Activated CD4-positive, CD25-positive, alpha-beta regulatory T cell treated with anti-CD3 and anti-CD28 coated beads, Interleukin-2, amount 50 U/mL, for 24 hours (primary cell): ENCODE data around the gene PRSS3.
"Not testable (repeated sequence)": the region's sequence is repeated elsewhere in the genome, so short reads cannot be mapped to it uniquely, and the experiment has no call there.

Experiments
- ATAC-seq, 2 donors: fragments of 150-1000 bp; cut with Tn5 transposase; one replicate each; pipeline ENCODE4 v1.10.0; 2021; ENCODE audit warnings: mild to moderate bottlenecking in 1 of 2, moderate library complexity in 1 of 2

The PRSS3 gene

DNA sequence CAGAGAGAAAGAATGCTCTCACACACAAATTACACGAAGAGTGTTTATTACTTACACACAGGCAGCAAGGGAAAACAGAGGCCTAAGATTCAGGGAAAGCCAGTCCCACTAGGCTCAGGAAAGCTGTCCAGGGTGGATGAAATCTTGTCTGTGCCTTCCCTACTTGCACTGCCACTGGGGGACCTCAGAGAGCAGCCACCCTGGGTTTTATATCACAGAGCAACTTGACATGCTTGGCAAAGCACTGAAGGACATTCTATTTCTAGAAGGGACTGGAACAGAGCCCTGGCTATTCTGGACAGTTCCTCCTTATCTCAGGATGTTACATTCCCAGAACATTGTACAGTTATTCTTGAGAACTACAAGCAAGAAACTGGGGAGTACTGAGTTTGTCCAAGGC lies 7.5 kb upstream of the PRSS3 start:
- ATAC-seq = no peak

DNA sequence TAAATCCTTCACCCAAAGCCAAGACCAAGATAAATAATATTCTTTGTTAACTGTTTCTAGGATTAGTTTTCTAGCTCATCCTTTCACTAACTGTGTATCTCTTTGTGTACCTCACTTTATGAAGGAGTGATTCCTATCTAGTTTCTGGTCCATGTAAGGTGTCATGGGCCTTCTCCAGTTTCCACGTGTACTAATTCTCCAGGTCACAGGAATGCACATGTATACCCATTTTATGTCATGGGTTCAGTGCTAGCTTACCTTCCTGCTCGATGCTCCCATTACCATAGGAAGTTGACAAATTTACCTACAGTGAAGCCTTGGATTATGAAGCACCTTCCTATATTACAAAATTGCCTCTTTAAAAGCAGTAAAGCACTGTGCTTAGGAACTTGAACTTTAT lies 5.9 kb upstream of the PRSS3 start:
- not testable (repeated sequence) for ATAC-seq

DNA sequence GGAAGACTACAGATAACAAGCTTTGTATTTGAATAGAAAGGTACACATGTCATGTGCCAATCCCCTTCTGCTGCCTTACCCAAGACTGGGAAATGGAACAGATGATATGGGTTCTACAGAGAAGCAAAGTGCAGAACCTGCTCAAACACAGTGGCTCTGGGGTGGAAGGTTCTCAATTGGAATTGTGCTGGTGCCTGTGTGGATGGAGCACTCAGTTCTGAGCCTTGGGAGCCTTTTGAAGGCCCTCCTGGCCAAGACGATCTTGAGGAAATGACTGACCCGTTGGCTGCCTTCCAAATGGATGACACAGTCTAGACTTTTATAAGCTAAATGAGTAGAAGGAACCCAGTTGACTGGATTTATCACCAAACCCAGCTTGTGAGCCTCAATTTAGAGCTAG lies 4.2 kb upstream of the PRSS3 start:
- ATAC-seq = no peak

DNA sequence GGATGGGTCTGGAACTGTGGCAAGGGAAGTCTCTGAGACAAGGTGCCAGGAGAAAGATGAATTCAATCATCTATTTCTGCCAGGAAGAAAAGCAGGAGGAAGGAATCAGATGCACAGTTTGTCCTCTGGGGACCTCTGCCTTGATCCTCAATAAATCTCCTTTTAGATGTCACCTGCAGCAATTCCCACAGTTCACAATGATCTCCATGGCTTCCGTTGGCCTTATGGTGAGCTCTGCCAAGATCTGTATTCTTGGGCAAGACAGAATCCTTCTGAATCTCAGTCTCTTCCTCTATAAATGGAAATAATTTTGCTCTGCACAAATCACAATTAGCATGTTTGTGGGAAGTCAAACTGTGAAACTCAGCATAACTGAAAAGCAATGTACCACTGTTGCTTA lies 1.9 kb upstream of the PRSS3 start:
- not testable (repeated sequence) for ATAC-seq

DNA sequence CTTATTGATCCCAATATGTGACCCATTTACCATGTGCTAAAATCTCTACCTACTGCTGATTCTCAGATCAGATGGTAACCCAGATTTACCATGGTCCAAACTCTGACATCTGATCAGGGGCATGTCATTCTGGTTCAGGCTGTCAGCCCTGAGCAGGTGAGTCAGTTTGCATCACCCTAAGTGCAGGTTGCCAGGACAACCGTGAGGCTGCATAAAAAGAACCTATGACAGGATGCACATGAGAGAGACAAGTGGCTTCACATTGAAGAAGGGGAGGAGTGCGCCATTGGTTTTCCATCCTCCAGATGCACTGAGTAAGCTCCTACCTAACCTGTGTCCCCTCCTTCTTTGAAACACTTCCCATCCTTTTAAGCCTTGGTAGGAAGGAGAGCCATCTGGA lies 801 bp upstream of the PRSS3 start:
- peak; percentile 60 to 67 for ATAC-seq

DNA sequence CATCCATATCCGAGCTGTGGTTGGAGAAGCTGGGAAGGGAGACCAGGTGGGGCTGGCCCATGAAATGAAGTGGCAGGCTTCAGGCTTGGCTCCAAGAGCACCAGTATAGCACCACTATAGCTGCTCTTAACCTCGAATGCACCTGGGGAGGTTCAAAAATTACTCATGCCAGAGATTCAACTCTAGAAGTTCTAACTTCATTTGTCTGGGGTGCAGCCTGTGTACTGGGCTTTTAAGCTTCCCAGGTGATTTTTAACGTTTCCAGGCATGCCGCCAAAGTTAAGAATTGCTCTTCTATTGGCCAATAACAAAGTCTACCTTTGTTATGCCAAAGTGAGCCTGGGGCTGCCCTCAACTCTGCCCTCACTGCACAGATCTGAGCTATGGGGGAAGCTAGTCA lies 458 bp downstream of the PRSS3 start:
- no peak for ATAC-seq

DNA sequence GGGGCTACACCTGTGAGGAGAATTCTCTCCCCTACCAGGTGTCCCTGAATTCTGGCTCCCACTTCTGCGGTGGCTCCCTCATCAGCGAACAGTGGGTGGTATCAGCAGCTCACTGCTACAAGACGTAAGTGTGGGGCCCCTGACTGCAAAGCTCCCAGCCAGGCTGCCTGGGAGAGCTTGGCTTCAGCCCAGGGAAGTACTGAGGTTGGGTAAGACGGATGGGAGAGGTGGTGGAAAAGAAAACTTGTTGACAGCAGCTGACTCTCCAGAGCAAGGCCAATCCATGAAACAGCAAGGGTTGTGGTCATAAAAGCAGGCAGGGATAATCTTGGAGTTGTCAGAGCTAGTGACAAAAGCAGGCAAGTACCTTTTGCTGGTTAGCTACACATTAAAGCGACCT lies 1.3 kb downstream of the PRSS3 start:
- not testable (repeated sequence) for ATAC-seq

DNA sequence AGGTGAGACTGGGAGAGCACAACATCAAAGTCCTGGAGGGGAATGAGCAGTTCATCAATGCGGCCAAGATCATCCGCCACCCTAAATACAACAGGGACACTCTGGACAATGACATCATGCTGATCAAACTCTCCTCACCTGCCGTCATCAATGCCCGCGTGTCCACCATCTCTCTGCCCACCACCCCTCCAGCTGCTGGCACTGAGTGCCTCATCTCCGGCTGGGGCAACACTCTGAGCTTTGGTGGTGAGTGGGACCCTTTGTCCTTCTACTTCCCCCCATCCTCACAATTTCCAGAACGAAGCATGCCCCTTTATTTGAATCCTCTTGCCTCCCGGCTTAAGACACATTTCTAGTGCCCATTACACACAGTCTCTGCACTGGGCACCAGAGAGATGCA lies 2.5 kb downstream of the PRSS3 start:
- no peak for ATAC-seq

DNA sequence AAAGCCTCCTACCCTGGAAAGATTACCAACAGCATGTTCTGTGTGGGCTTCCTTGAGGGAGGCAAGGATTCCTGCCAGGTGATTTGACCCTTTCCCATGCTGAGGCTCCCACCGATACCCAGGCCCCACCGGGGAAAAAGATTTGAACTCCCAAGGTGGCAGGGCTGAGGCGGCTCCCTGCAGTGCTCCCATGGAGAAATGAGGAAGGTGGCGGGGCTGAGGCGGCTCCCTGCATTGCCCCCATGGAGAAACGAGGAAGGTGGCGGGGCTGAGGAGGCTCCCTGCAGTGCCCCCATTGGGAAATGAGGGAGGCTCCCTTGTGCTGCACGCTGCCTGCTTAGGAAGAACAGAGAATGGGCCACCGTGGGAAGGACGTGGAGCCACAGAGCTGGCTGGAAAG lies 3.2 kb downstream of the PRSS3 start:
- no peak for ATAC-seq

DNA sequence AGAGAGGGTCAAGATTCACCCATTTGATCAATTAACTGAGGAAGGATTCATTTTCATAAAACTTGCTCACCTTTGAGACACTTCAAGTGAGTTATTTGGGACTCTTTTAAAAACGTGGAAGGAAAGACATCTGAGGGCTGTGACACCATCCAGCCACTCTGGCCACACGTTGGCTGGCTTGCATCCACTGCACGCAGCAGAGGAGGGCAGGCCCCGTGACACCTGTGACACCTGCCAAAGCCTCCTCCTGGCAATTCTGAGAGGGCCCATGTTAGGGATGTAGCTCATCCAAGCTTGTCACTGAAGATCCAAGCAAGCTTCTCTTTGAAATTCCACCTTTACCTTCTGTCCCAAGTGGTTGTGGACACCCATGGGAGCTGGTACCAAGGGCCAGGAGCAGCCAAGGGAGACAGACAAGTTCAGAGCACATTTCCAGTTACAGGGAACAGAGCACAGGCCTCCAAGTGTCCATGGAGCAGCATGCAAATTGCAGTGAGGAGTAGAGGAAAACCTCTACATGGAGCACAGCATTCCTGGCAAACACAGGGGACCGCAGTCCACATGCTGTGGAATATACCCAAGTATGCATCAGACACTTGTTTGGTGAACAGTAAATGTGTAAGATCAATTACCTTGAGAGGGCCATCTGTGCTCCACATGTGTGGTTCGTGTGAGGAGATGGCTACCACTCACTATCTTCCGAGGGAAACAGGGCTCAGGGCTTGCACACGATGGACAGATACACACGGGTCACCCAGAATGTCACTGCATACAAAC lies 4.8 kb downstream of the PRSS3 start:
- ATAC-seq = no peak

DNA sequence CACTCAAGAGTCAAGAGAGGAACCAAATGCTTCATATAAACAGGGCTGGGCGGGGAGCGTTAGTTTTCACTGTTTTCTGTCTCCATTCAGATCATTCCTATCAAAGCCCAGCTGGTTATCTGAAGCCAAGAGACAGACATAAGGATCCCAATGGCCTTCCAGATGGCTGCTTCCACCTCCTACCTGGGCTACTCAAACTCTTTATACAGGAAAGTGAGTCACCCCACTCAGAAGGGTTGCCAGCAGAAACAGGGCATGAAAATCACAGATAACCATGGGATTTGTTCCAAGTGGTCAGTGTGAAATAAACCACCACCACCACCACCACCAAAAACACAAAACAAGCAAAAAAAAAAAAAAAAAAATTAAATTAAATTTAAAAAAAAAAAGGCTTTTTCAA lies 5.5 kb downstream of the PRSS3 start:
- no peak for ATAC-seq

DNA sequence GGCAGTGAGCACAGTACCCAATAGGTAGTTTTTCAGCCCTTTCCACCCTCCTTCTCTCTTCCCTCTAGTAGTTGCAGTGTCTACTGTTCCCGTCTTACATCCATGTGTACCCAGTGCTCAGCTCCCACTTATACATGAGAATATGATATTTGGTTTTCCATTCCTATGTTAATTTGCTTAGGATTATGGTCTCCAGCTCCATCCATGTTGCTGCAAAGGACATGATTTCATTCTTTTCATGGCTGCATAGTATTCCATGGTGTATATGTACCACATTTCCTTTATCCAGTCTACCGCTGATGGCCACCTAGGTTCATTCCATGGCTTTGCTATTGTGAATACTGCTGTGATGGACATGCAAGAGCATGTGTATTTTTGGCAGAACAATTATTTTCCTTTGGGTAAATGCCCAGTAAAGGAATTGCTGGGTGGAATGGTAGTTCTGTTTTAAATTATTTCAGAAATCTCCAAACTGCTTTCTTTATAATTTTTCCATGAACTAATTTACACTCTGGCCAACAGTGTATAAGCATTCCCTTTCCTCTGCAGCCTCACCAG lies 6.7 kb downstream of the PRSS3 start:
- not testable (repeated sequence) for ATAC-seq

DNA sequence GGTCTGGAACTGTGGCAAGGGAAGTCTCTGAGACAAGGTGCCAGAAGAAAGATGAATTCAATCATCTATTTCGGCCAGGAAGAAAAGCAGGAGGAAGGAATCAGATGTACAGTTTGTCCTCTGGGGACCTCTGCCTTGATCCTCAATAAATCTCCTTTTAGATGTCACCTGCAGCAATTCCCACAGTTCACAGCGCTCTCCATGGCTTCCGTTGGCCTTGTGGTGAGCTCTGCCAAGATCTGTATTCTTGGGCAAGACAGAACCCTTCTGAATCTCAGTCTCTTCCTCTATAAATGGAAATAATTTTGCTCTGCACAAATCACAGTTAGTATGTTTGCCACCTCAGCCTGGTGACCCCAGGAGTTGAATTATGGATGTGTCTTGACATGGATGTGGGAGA lies 8.8 kb downstream of the PRSS3 start:
- not testable (repeated sequence) for ATAC-seq

DNA sequence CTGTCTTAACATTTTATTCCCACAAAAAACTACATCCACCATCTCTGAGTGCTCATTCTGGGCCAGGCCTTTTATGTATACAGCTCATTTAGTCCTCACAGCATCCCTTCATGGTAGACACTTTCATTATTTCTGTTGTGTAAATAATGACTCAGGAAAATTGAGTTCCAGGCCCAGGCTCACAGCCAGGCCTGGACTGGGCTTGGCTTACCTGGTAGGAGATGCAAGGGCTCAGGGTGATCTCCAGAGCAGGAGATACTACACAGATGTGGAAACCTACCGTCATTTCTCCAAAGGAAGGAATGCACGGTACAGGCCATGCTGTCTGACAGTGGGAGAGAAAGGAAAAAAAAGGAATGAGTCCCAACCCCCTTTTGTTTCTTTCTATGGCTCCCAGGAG lies 11.8 kb downstream of the PRSS3 start:
- not testable (repeated sequence) for ATAC-seq

DNA sequence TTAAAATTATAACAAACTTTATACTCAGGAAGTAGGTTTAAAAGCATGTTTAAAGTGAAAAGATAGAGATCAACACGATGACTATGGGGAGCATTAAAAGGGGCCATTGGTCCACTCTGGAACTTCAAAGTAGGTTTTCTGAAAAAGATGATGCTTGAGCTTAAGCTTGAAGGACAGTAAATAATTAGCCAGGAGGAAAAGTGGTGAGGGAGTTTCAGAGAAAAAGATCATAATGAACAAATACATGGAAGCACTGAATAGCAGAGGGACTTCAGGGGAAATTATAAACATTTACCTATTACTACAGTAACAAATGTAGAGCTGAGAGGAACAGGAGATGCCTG lies 13.6 kb downstream of the PRSS3 start:
- ATAC-seq = not testable (repeated sequence)

DNA sequence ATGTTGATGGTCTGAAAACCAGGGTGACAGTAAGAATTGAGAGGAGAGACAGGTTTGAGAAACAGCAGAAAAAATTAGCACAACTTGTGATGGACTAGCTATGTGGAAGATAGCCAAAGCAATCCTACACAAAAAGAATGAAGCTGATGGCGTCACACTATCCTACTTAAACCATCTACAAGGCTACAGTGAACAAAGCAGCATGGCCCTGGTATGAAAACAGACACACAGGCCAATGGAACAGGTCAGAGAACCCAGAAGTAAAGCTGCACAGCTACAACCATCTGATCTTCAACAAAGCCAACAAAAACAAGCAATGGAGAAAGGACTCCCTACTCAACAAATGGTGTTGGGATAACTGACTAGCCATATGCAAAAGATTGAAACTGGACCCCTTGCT lies 14.1 kb downstream of the PRSS3 start:
- ATAC-seq = no peak

DNA sequence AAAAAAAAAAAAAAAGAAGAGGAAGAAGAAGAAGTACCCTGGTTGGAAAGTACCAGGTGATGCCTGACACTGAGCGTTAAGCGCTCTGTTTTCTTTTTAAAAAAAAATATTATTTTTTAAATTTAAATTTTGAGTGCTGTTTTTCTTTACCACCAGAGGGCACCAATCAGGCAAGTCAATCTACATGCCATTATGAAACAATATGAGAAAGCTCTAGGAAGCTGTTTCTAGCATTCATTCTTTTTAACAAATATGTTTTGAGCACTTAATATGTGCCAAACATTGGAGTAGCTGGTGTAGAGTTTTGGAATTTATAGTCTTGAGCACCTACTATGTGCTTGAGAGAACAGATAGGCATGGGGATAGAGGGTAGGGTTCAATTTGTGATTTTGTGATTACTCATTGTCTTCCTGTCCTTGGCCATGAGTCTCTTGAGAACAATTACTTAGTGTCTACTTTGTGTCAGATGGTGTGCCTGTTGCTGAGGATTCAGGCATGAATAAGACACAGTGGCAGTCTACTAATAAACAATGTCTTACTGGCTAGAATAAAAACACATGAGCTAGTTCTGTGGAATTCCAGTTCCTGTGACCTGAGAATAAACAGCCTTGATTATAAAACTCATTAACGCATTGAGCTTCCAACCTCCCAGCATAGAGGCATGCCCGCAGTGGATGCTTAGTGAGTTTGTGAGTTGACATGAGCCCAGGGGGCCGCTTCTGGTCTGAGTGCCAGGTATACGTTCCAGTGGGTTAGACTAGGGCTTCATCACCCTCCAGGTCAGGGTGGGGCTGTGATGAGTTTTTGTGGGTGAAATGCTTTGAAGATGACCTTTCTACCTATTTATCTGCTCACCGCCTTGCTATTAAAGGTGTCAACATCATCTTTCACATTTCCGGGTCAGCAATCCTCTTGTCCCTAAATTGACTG lies 18.6 kb downstream of the PRSS3 start:
- ATAC-seq = no peak

DNA sequence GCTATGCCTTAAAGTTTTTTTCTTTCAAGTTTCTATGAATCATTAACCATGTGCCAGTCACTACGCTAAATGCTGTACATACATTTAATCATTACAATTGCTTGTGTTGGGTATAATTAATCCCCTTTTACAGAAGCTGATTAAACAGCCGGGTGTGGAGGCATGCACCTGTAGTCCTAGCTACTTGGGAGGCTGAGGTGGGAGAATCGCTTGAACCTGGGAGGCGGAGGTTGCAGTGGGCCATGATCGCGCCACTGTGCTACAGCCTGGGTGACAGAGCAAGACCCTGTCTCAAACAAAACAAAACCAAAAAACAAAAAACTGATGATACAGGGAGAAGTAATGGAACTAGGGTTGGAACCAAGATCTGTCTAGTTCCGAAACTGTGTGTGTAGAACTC lies 20.4 kb downstream of the PRSS3 start:
- ATAC-seq = no peak

DNA sequence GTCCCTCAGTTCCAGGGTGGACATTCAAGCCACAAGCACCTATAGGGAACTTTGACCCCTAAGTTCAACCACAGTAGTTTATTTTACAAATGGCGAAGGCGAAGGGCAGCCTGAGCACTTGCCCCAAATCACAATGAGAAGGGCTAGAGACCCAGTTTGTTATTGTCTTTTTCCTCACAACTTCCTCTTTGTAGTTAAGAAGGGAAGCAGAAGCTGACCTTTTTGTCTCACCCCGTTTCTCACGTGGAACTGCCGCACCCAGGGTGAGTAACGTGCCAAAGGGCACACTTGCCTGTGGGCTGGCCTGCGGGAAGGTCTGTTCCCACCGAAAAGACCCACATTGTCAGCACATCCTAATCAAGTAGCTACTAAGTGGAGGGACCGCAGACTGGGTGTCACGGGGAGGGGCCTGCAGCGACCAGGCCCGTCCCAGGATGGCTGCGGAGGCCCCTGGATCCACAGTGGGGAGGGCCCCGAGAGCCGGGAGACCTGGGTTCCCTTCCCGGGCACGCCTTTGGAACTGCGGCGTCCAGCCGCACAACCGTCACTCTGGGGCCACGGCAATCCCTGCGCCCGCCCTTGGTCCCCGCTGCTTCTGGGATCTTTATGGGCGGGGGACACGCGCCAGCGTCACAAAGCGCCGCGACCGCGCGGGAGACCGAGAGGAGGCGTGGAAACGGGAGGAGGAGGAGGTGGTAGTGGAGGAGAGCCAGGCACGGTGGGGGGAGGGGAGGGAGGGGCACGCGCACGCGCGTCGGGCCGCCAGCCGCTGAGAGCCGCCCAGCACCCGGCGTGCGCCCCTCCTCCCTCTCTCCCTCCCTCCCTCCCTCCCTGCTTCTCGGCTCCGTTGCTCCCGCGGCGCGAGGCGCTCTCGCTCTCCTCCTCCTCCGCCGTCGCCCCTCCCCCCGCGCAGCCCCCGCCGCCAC lies 21.2 kb downstream of the PRSS3 start, which contains the start of gene UBE2R2:
TSS of gene UBE2R2 (plus strand) at position 834 of the 926 bp plus-strand sequence. CDS start 598 bp downstream, outside the sequence.
- ATAC-seq = peak; percentile 77 to 79

DNA sequence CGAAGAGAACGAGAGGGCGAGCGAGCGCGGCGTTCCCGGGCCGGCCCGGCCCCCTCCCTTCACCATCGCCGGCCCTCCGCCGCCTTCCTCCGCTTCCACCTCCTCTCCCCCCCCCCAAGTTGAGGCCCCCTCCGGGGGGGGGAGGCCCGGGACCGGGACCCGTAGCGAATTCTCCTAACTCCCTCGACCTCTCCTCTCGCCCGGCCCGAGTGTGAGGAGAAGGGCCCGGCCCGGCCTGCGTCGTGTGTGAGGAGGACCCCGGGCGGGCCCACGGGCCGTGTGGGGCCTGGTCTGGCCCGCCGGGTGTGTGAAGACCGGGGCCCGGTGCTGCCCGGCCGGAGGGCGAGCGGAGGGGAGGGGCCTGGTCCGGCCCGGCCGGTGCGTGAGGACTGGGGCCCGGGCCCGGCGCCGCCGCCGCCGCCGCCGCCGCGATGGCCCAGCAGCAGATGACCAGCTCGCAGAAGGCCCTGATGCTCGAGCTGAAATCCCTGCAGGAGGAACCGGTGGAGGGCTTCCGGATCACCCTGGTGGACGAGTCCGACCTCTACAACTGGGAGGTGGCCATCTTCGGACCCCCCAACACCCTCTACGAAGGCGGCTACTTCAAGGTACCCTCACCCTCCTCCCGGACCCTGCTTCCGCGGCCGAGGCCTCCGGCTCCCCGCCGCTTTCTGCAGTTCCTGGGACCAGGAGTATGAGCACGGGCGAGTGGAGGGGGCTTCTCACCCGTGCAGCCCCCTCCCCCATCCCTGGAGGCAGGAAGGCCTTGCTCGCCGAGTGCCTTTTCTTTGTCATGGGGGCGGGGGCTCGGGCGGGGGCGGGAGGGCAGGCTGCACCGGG lies 22.2 kb downstream of the PRSS3 start:
- peak; percentile 3 to 12 for ATAC-seq

DNA sequence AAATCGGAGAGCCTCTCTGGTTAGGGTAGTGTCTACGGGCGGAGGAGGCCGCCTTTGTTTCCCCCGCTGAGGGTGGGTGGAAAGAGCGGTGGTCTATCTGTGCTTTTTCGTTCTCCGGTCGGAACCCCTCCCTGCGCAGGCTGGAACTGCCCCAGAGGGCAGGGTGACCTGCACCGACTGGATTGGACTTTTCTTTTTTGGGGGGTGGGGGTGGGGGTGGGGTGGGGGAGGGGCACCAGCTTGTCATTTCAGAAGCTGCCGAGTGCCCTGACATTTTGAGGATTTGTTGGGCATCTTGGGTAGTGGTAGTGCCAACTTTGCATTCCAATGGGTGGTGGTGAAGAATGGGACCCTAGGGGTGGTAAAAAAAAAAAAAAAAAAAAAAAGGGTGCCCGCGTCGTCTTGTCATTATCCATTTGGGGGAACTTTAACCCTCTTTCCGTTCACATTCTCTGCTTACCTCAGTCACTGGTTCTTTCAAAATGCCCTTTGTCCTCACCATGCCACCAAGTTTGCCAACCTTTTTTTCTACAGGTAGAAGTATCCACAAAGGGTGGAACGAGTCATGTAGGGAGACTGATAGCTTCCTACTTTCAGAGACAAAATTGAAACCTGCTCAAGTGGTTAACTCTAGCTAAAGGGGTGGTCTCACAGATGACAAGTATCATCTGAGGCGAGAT lies 22.9 kb downstream of the PRSS3 start:
- ATAC-seq = peak in 1 of 2 donors; percentile 2
